Skin of body (tissue), 2 donors: Measurements from ENCODE around the gene SLC22A2. TPM values are rescaled to one million over a fixed set of nuclear protein-coding genes. Genes with fewer than 3 reads are reported as not detected.
"Not testable (repeated sequence)": the region's sequence is repeated elsewhere in the genome, so short reads cannot be mapped to it uniquely, and the experiment has no call there.

Experiments
- DNase-seq: peaks from one replicate; lab custom pipeline; 2025; lab: John Stamatoyannopoulos, UW
- total RNA-seq: library from RNA; depleted of rRNA; stranded (reverse); fragments of >200 nt; gene quantifications from one replicate; pipeline ENCODE4 v1.2.3, GENCODE V29; 2014

Gene SLC22A2
- total RNA-seq, 1 donor from 2014 or later = not detected

- DNase-seq = no peak
Measured at GRCh38 chr6:160252073-160252813, 6.4 kb downstream of the SLC22A2 start.

GRCh38 chr6:160249671-160250070 lies 8.9 kb downstream of the SLC22A2 start:
- no peak for DNase-seq

- DNase-seq = no peak
Measured at GRCh38 chr6:160248538-160248937, 10.1 kb downstream of the SLC22A2 start.

- DNase-seq = no peak
Measured at GRCh38 chr6:160247457-160247883, 11.2 kb downstream of the SLC22A2 start.

- DNase-seq = no peak
Measured at GRCh38 chr6:160240691-160241084, 17.9 kb downstream of the SLC22A2 start.

- DNase-seq = no peak
Measured at GRCh38 chr6:160239929-160240690, 18.5 kb downstream of the SLC22A2 start.

GRCh38 chr6:160238761-160239751 lies 19.6 kb downstream of the SLC22A2 start:
- no peak for DNase-seq

GRCh38 chr6:160238278-160238711 lies 20.3 kb downstream of the SLC22A2 start:
- no peak for DNase-seq

GRCh38 chr6:160237597-160238275 lies 20.9 kb downstream of the SLC22A2 start:
- DNase-seq = not testable (repeated sequence)

GRCh38 chr6:160236235-160236872 lies 22.3 kb downstream of the SLC22A2 start:
- not testable (repeated sequence) for DNase-seq

- DNase-seq = not testable (repeated sequence)
Measured at GRCh38 chr6:160233950-160234640, 24.5 kb downstream of the SLC22A2 start.

- DNase-seq = no peak
Measured at GRCh38 chr6:160227769-160228161, 30.9 kb downstream of the SLC22A2 start.

- no peak for DNase-seq
Measured at GRCh38 chr6:160227038-160227768, 31.4 kb downstream of the SLC22A2 start.

- no peak for DNase-seq
Measured at GRCh38 chr6:160226118-160226591, 32.5 kb downstream of the SLC22A2 start.

GRCh38 chr6:160224639-160225237 lies 33.9 kb downstream of the SLC22A2 start:
- DNase-seq = no peak

GRCh38 chr6:160222491-160222890 lies 36.1 kb downstream of the SLC22A2 start:
- no peak for DNase-seq

- no peak for DNase-seq
Measured at GRCh38 chr6:160221918-160222317, 36.7 kb downstream of the SLC22A2 start.

GRCh38 chr6:160221423-160221822 lies 37.2 kb downstream of the SLC22A2 start:
- DNase-seq = no peak
